HEK293 (cell line): ENCODE results near the gene IL17C.

ENCODE experiments used
- FEZF1 ChIP-seq: fragments of 450-650 bp; formaldehyde crosslinking; IDR thresholded peaks from 2 replicates; pipeline ENCODE4 v1.5.1; 2016; ENCODE audit warnings: missing biosample characterization, missing genetic modification characterization
- GLI4 ChIP-seq: fragments of 450-650 bp; formaldehyde crosslinking; IDR thresholded peaks from 2 replicates; pipeline ENCODE4 v1.5.1; 2016; ENCODE audit warnings: missing biosample characterization, missing genetic modification characterization
- GLIS2 ChIP-seq: fragments of 450-650 bp; formaldehyde crosslinking; IDR thresholded peaks from 2 replicates; pipeline ENCODE4 v1.5.1; 2016; ENCODE audit warnings: missing biosample characterization, missing genetic modification characterization
- SALL2 ChIP-seq: fragments of 450-650 bp; formaldehyde crosslinking; IDR thresholded peaks from 2 replicates; pipeline ENCODE4 v1.5.0; 2017; ENCODE audit warnings: missing biosample characterization, mild to moderate bottlenecking, missing genetic modification characterization, borderline replicate concordance
- ZNF121 ChIP-seq: fragments of 450-650 bp; formaldehyde crosslinking; IDR thresholded peaks from 2 replicates; pipeline ENCODE4 v1.5.1; 2016; ENCODE audit warnings: missing biosample characterization, missing genetic modification characterization
- ZNF146 ChIP-seq: fragments of 450-650 bp; formaldehyde crosslinking; IDR thresholded peaks from 2 replicates; pipeline ENCODE4 v1.5.1; 2016; ENCODE audit warnings: missing biosample characterization, missing genetic modification characterization
- ZNF23 ChIP-seq: fragments of 450-650 bp; formaldehyde crosslinking; IDR thresholded peaks from 2 replicates; pipeline ENCODE4 v1.5.1; 2016; ENCODE audit warnings: missing biosample characterization, missing genetic modification characterization, borderline replicate concordance
- ZNF335 ChIP-seq: fragments of 450-650 bp; formaldehyde crosslinking; conservative IDR thresholded peaks from 2 replicates; pipeline ENCODE4 v1.5.1; 2016; ENCODE audit warnings: missing biosample characterization, missing genetic modification characterization
- ZNF391 ChIP-seq: fragments of 450-650 bp; formaldehyde crosslinking; IDR thresholded peaks from 2 replicates; pipeline ENCODE4 v1.5.1; 2016; ENCODE audit warnings: low read depth, missing biosample characterization, missing genetic modification characterization, borderline replicate concordance
- ZNF549 ChIP-seq: fragments of 450-650 bp; IDR thresholded peaks from 2 replicates; pipeline ENCODE4 v1.5.1; 2018; ENCODE audit warnings: missing biosample characterization, missing genetic modification characterization, mild to moderate bottlenecking, inconsistent platforms, moderate library complexity
- ZNF600 ChIP-seq: fragments of 450-650 bp; formaldehyde crosslinking; IDR thresholded peaks from 2 replicates; pipeline ENCODE4 v1.5.1; 2016; ENCODE audit warnings: missing biosample characterization, missing genetic modification characterization
- ZNF658 ChIP-seq: fragments of 450-650 bp; formaldehyde crosslinking; IDR thresholded peaks from 2 replicates; pipeline ENCODE4; 2016; ENCODE audit warnings: missing biosample characterization, missing genetic modification characterization
- ZNF664 ChIP-seq: fragments of 450-650 bp; formaldehyde crosslinking; IDR thresholded peaks from 2 replicates; pipeline ENCODE4 v1.5.1; 2016; ENCODE audit warnings: missing biosample characterization, missing genetic modification characterization
- TF ChIP-seq, protein P1 (sequence below): fragments of 450-650 bp; formaldehyde crosslinking; IDR thresholded peaks from 2 replicates; pipeline ENCODE4 v1.5.1; 2016; ENCODE audit warnings: missing biosample characterization, missing genetic modification characterization
- TF ChIP-seq, protein P2 (sequence below): fragments of 450-650 bp; formaldehyde crosslinking; IDR thresholded peaks from 2 replicates; pipeline ENCODE4 v1.5.1; 2016; ENCODE audit warnings: missing biosample characterization, missing genetic modification characterization
- TF ChIP-seq, protein P3 (sequence below): sonication (generic); formaldehyde crosslinking; IDR thresholded peaks from 2 replicates; pipeline ENCODE4 v1.8.1; 2022; ENCODE audit warnings: mild to moderate bottlenecking, moderate library complexity, missing genetic modification reagents
- TF ChIP-seq, protein P4 (sequence below): fragments of 450-650 bp; formaldehyde crosslinking; IDR thresholded peaks from 2 replicates; pipeline ENCODE4 v1.5.1; 2016; ENCODE audit warnings: missing biosample characterization, missing genetic modification characterization, low read depth
- TF ChIP-seq, protein P5 (sequence below): fragments of 450-650 bp; formaldehyde crosslinking; IDR thresholded peaks from 2 replicates; pipeline ENCODE4 v1.5.1; 2016; ENCODE audit warnings: missing biosample characterization, missing genetic modification characterization, borderline replicate concordance
- TF ChIP-seq, protein P6 (sequence below): fragments of 450-650 bp; formaldehyde crosslinking; IDR thresholded peaks from 2 replicates; pipeline ENCODE4 v1.5.1; 2017; ENCODE audit warnings: missing biosample characterization, missing genetic modification characterization
- TF ChIP-seq, protein P7 (sequence below): fragments of 450-650 bp; formaldehyde crosslinking; IDR thresholded peaks from 2 replicates; pipeline ENCODE4 v1.5.1; 2016; ENCODE audit warnings: missing biosample characterization, missing genetic modification characterization
- TF ChIP-seq, protein P8 (sequence below): fragments of 450-650 bp; formaldehyde crosslinking; IDR thresholded peaks from 2 replicates; pipeline ENCODE4 v1.5.1; 2017; ENCODE audit warnings: missing biosample characterization, mild to moderate bottlenecking, missing genetic modification characterization, moderate library complexity

IL17C gene

DNA sequence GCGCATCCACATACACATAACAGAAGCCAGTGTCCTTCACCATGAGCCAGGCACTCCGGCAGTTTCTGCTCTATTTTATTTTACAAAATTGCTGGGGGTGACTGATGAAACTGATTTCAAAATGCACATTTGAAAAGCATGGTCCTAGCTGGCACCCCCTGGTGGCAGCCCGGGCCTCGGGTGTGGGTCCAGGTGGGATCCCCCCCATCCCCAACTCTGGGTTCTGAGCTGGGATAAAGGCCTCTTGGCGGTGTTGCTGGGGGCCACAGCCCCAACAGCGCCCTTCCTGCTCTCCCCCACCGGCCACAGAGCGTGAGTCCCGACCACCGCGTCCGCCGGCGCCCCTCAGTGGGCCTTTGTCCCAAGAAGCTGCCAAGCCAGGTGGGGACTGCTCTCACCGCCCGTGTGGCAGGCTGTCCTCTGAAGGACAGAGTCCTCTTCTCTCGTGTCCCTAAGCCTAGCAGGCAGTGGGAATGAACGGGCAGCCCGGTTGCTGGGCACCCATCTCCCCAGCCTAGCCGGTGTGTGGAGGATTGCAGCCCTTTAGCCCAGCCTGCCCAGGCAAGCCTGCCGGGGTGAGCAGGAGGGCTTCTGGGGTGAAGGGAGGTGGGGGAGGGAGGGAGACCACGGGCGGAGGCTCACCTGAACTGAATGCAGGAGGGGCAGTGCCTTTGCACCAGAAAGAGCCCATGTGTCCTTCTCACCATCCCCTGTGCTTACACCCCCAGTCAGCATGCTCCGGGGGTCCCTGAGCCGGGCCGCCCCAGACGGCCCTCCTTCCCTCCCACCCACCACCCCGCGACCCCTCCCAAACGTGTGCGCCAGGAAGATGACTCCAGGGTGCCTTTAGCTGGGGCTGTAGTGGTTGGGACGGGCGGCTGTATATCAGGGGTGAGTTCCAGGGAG, 47.0 kb downstream of the IL17C start (continued):
- TF ChIP-seq, protein P1, sequence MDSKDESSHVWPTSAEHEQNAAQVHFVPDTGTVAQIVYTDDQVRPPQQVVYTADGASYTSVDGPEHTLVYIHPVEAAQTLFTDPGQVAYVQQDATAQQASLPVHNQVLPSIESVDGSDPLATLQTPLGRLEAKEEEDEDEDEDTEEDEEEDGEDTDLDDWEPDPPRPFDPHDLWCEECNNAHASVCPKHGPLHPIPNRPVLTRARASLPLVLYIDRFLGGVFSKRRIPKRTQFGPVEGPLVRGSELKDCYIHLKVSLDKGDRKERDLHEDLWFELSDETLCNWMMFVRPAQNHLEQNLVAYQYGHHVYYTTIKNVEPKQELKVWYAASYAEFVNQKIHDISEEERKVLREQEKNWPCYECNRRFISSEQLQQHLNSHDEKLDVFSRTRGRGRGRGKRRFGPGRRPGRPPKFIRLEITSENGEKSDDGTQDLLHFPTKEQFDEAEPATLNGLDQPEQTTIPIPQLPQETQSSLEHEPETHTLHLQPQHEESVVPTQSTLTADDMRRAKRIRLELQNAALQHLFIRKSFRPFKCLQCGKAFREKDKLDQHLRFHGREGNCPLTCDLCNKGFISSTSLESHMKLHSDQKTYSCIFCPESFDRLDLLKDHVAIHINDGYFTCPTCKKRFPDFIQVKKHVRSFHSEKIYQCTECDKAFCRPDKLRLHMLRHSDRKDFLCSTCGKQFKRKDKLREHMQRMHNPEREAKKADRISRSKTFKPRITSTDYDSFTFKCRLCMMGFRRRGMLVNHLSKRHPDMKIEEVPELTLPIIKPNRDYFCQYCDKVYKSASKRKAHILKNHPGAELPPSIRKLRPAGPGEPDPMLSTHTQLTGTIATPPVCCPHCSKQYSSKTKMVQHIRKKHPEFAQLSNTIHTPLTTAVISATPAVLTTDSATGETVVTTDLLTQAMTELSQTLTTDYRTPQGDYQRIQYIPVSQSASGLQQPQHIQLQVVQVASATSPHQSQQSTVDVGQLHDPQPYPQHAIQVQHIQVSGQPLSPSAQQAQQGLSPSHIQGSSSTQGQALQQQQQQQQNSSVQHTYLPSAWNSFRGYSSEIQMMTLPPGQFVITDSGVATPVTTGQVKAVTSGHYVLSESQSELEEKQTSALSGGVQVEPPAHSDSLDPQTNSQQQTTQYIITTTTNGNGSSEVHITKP (tag by site-specific recombination), result 0 out of 2 replicates have a peak, but pooled peaks have one; percentile 8
- TF ChIP-seq, protein P2, sequence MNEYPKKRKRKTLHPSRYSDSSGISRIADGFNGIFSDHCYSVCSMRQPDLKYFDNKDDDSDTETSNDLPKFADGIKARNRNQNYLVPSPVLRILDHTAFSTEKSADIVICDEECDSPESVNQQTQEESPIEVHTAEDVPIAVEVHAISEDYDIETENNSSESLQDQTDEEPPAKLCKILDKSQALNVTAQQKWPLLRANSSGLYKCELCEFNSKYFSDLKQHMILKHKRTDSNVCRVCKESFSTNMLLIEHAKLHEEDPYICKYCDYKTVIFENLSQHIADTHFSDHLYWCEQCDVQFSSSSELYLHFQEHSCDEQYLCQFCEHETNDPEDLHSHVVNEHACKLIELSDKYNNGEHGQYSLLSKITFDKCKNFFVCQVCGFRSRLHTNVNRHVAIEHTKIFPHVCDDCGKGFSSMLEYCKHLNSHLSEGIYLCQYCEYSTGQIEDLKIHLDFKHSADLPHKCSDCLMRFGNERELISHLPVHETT (tag by site-specific recombination), result no peak
- TF ChIP-seq, protein P3, sequence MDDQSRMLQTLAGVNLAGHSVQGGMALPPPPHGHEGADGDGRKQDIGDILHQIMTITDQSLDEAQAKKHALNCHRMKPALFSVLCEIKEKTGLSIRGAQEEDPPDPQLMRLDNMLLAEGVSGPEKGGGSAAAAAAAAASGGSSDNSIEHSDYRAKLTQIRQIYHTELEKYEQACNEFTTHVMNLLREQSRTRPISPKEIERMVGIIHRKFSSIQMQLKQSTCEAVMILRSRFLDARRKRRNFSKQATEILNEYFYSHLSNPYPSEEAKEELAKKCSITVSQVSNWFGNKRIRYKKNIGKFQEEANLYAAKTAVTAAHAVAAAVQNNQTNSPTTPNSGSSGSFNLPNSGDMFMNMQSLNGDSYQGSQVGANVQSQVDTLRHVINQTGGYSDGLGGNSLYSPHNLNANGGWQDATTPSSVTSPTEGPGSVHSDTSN (CRISPR knock-in tag), result no peak
- TF ChIP-seq ZNF664 (tag by site-specific recombination) (no peak), ZNF146 (tag by site-specific recombination) (no peak), GLI4 (tag by site-specific recombination) (no peak), ZNF391 (tag by site-specific recombination) (no peak), ZNF335 (0 out of 2 replicates have a peak, but pooled peaks have one; percentile 16), ZNF121 (tag by site-specific recombination) (no peak), ZNF23 (tag by site-specific recombination) (no peak), SALL2 (tag by site-specific recombination) (no peak), ZNF658 (no peak), ZNF549 (tag by site-specific recombination) (no peak), GLIS2 (peak; percentile 47; the same call in 1 of the 2 replicates), FEZF1 (no peak), ZNF600 (no peak)
- TF ChIP-seq, protein P4, sequence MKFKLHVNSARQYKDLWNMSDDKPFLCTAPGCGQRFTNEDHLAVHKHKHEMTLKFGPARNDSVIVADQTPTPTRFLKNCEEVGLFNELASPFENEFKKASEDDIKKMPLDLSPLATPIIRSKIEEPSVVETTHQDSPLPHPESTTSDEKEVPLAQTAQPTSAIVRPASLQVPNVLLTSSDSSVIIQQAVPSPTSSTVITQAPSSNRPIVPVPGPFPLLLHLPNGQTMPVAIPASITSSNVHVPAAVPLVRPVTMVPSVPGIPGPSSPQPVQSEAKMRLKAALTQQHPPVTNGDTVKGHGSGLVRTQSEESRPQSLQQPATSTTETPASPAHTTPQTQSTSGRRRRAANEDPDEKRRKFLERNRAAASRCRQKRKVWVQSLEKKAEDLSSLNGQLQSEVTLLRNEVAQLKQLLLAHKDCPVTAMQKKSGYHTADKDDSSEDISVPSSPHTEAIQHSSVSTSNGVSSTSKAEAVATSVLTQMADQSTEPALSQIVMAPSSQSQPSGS (tag by site-specific recombination), result no peak
- TF ChIP-seq, protein P5, sequence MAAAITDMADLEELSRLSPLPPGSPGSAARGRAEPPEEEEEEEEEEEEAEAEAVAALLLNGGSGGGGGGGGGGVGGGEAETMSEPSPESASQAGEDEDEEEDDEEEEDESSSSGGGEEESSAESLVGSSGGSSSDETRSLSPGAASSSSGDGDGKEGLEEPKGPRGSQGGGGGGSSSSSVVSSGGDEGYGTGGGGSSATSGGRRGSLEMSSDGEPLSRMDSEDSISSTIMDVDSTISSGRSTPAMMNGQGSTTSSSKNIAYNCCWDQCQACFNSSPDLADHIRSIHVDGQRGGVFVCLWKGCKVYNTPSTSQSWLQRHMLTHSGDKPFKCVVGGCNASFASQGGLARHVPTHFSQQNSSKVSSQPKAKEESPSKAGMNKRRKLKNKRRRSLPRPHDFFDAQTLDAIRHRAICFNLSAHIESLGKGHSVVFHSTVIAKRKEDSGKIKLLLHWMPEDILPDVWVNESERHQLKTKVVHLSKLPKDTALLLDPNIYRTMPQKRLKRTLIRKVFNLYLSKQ (tag by site-specific recombination), result no peak
- TF ChIP-seq, protein P6, sequence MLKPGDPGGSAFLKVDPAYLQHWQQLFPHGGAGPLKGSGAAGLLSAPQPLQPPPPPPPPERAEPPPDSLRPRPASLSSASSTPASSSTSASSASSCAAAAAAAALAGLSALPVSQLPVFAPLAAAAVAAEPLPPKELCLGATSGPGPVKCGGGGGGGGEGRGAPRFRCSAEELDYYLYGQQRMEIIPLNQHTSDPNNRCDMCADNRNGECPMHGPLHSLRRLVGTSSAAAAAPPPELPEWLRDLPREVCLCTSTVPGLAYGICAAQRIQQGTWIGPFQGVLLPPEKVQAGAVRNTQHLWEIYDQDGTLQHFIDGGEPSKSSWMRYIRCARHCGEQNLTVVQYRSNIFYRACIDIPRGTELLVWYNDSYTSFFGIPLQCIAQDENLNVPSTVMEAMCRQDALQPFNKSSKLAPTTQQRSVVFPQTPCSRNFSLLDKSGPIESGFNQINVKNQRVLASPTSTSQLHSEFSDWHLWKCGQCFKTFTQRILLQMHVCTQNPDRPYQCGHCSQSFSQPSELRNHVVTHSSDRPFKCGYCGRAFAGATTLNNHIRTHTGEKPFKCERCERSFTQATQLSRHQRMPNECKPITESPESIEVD (tag by site-specific recombination), result no peak
- TF ChIP-seq, protein P7, sequence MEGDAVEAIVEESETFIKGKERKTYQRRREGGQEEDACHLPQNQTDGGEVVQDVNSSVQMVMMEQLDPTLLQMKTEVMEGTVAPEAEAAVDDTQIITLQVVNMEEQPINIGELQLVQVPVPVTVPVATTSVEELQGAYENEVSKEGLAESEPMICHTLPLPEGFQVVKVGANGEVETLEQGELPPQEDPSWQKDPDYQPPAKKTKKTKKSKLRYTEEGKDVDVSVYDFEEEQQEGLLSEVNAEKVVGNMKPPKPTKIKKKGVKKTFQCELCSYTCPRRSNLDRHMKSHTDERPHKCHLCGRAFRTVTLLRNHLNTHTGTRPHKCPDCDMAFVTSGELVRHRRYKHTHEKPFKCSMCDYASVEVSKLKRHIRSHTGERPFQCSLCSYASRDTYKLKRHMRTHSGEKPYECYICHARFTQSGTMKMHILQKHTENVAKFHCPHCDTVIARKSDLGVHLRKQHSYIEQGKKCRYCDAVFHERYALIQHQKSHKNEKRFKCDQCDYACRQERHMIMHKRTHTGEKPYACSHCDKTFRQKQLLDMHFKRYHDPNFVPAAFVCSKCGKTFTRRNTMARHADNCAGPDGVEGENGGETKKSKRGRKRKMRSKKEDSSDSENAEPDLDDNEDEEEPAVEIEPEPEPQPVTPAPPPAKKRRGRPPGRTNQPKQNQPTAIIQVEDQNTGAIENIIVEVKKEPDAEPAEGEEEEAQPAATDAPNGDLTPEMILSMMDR (tag by site-specific recombination), result peak; percentile 84
- TF ChIP-seq, protein P8, sequence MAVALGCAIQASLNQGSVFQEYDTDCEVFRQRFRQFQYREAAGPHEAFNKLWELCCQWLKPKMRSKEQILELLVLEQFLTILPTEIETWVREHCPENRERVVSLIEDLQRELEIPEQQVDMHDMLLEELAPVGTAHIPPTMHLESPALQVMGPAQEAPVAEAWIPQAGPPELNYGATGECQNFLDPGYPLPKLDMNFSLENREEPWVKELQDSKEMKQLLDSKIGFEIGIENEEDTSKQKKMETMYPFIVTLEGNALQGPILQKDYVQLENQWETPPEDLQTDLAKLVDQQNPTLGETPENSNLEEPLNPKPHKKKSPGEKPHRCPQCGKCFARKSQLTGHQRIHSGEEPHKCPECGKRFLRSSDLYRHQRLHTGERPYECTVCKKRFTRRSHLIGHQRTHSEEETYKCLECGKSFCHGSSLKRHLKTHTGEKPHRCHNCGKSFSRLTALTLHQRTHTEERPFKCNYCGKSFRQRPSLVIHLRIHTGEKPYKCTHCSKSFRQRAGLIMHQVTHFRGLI, result no peak
